Body of pancreas (tissue), 4 donors: ENCODE data around the gene UQCRH.

Source experiments
- POLR2A ChIP-seq, 3 donors: fragments of 450-650 bp; IDR thresholded peaks; one replicate each; pipeline ENCODE4 v1.6.1; 2016; ENCODE audit warnings: antibody characterized with exemption in 3 of 3, mild to moderate bottlenecking in 2 of 3
- TF ChIP-seq, protein P1 (sequence below), 7 experiments: fragments of 450-650 bp in 4 of 7; fragments of 200-600 bp in 3 of 7; sonication (generic) in 3 of 7; IDR thresholded peaks; one replicate each; pipeline ENCODE4 v1.5.1; 2016 to 2019; ENCODE audit warnings: antibody characterized with exemption in 7 of 7

DNA sequence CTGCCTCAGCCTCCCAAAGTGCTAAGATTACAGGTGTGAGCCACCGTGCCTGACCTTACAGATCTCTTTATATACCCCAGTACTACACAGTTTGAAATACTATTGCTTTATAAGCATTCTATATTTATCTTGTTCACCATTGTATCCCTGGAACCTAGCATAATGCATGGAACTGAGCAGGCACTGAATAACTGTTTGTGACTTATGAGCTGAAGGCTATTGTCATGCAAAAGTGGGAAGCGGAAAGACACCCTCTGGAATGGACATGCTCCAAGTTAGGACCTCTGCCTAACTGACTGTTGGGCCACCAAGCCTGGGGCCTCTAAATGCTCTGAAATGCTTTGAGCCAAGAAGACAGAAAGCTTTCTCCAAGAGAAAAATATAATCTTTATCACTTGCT, 8.2 kb upstream of the UQCRH start:
- TF ChIP-seq, protein P1, sequence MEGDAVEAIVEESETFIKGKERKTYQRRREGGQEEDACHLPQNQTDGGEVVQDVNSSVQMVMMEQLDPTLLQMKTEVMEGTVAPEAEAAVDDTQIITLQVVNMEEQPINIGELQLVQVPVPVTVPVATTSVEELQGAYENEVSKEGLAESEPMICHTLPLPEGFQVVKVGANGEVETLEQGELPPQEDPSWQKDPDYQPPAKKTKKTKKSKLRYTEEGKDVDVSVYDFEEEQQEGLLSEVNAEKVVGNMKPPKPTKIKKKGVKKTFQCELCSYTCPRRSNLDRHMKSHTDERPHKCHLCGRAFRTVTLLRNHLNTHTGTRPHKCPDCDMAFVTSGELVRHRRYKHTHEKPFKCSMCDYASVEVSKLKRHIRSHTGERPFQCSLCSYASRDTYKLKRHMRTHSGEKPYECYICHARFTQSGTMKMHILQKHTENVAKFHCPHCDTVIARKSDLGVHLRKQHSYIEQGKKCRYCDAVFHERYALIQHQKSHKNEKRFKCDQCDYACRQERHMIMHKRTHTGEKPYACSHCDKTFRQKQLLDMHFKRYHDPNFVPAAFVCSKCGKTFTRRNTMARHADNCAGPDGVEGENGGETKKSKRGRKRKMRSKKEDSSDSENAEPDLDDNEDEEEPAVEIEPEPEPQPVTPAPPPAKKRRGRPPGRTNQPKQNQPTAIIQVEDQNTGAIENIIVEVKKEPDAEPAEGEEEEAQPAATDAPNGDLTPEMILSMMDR (IDR thresholded peaks at IDR 0.05), result no peak
- no peak for TF ChIP-seq POLR2A (IDR thresholded peaks at IDR 0.05)
